Omental fat pad (tissue), 4 donors: ENCODE measurements around the gene GSS. TPM values are rescaled to one million over a fixed set of nuclear protein-coding genes. Genes with fewer than 3 reads are reported as not detected.
A peak's percentile ranks its signal among the peaks of the same experiment; 100 is the strongest.

Source experiments
- ATAC-seq: fragments of 150-250 bp; one replicate; pipeline ENCODE4 v1.9.1; 2016; ENCODE audit warnings: mild to moderate bottlenecking, moderate library complexity; ENCODE audit not compliant: low FRiP score
- DNase-seq: peaks from one replicate; pipeline ENCODE4 v3.0.0-alpha.2; 2019; ENCODE audit warnings: low spot score
- total RNA-seq, 4 donors: library from RNA; depleted of rRNA; stranded (reverse); fragments of >200 nt; gene quantifications; one replicate each; pipeline ENCODE4 v1.1.0, GENCODE V29; 2016
- TF ChIP-seq, protein P1 (sequence below), 3 donors: fragments of 450-650 bp; IDR thresholded peaks; one replicate each; pipeline ENCODE4 v1.5.1; 2016 to 2017; ENCODE audit warnings: antibody characterized with exemption in 3 of 3, mild to moderate bottlenecking in 3 of 3, moderate library complexity in 2 of 3

Gene GSS
- total RNA-seq, 4 donors from 2014 or later: 32.1 to 39.6 (median 33.2) TPM

DNA sequence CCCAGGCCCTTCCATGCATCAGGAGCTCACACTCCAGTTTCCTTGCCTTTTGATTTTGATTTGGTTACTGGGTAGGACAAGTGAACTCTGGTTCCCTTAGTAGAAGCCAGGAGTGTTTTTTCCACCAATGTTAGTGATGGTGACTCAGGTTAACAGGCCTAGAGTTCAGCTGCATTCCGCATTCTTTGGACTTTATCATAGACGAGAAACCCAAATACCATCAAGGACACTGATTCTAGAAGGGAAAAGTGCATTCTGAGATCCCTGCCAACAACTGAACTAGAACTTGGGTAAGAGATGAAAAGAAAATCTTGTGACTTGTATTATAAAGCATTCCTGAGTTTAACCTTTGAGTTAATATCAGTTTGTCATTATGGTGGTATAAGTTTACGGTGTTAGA lies 8.9 kb downstream of the GSS start:
- TF ChIP-seq, protein P1, sequence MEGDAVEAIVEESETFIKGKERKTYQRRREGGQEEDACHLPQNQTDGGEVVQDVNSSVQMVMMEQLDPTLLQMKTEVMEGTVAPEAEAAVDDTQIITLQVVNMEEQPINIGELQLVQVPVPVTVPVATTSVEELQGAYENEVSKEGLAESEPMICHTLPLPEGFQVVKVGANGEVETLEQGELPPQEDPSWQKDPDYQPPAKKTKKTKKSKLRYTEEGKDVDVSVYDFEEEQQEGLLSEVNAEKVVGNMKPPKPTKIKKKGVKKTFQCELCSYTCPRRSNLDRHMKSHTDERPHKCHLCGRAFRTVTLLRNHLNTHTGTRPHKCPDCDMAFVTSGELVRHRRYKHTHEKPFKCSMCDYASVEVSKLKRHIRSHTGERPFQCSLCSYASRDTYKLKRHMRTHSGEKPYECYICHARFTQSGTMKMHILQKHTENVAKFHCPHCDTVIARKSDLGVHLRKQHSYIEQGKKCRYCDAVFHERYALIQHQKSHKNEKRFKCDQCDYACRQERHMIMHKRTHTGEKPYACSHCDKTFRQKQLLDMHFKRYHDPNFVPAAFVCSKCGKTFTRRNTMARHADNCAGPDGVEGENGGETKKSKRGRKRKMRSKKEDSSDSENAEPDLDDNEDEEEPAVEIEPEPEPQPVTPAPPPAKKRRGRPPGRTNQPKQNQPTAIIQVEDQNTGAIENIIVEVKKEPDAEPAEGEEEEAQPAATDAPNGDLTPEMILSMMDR (IDR thresholded peaks at IDR 0.05): no peak
- ATAC-seq (no peak), DNase-seq (no peak)

DNA sequence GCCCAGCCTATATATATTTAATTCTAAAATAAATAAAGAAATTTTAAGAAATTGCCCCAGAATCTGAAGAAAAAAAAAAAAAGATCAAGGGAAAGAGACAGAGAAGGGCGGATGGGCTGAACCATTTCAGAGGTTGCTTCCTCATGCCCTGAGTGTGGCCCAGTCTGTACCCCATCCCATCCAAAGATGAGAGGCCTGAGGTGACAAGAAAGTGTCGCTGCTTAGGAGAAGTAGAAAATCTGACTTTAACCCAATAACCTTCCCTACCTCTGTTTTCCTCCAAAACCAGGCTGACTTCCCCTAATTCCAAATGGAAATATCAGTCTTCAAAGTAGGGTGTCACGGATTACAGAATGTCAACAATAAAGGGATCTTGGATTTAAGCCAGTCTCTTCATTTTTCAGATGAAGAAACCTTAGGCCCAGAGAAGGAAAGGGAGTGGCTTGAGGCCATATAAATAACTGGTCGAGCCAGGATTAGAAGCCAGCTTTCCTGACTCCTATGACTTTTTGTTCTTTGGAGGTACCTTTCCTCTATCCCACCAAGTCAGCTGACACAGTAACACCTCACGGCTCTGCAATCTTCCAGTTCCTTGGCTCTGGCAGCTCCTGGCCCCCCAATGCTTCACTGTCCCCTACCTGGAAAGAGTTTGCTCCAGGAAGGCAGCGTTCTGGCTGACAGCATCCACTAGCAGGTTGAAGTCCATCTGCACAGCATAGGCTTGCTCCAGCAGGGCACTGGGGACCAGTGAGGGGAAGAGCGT lies 10.1 kb downstream of the GSS start:
- TF ChIP-seq, protein P1 (IDR thresholded peaks at IDR 0.05): no peak
- ATAC-seq: no peak
- no peak for DNase-seq

DNA sequence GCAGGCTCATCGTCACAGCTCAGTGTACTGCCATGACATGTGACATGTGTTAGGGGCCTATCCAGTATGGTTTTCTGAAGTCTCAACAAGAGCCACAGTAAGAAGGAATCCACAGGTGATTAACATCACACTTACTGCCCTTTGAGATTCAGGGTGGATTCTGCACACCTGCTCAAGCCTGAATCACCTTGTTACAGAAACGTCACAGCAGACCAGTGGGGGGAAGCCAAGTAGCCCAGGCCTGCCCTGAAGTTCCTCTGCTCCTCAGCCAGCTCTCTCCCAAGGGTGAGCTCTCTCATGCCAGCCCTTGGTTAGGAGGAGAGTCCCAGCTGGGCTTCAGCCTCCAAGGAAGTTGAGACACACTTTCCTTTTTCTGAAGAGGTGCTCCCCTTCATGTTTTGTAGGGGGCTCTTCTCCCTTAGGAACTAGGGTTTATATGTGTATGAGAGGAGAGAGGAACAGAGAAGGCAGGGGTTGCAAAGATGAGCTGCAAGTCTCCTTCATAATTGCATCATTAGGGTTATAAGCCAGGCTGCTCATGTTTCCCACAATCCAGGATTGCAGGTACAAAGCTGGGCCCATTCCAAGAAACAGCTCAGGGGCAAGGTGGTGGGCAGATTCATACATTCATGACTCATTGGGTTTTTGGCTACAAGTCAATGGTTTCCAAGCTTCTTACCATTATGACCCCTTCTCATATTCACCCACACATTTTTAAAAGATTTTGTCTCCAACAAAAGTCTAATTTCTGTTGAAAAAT lies 11.6 kb downstream of the GSS start:
- TF ChIP-seq, protein P1 (IDR thresholded peaks at IDR 0.05): no peak
- peak; percentile 48 for ATAC-seq
- no peak for DNase-seq

DNA sequence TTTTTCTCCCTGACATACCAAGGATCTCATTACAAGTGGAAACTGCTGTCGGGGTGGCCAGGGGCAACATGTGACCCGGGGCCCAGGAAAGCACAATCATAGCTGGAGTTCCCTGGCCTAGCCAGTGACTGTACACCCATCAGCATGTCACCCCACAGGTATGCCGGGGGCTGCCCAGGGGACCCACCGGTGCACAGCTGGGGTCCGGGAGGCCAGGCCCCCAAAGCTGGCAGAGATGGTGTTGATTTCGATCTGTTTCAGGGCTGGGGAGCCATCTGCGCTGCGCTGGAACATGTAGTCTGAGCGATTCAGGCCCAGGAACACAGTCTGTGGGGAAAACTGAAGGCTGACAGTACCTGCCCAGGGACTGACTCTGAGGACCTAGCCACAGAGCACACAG lies 13.3 kb downstream of the GSS start:
- no peak for DNase-seq
- TF ChIP-seq, protein P1 (IDR thresholded peaks at IDR 0.05): no peak
- ATAC-seq: no peak

DNA sequence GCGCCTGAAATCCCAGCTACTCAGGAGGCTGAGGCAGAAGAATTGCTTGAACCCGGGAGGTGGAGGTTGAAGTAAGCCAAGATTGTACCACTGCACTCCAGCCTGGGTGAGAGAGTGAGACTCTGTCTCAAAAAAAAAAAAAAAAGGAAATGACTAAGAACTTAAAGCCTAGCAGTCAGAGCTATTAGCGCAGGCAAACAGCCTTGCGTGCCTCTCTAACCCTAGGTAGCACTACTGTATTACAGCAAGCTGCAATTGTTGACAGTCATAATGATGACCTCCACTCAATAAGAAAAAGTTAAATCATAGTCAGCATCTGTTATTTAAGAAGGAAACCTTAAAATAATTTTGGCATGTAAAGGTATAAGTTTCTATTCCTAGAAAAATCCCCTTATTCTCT lies 14.4 kb downstream of the GSS start:
- TF ChIP-seq, protein P1 (IDR thresholded peaks at IDR 0.05): no peak
- DNase-seq (no peak), ATAC-seq (no peak)

DNA sequence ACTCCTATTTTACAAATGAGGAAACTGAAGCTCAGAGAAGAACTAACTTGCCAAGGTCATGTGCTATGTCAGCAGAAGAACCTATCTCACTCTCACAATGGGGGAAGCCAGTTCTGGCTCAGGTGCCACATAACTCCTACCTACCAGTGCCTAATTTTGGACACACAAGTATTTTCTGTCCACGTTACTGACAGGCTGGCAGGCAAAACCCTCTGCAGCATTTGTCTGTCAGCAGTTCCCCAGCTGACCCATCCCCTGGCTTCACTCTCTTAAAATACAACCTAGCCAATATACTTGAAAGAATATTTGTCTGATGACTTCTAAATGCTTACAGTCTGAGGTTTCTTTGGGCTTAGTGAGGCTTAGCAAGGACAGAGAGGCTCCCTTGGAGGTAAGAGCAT lies 15.5 kb downstream of the GSS start:
- no peak for ATAC-seq
- TF ChIP-seq, protein P1 (IDR thresholded peaks at IDR 0.05): no peak
- DNase-seq: no peak
